Measurements from ENCODE around the gene PALD1. TPM values are rescaled to one million over a fixed set of nuclear protein-coding genes. Genes with fewer than 3 reads are reported as not detected.

Gene PALD1
- total and polyA plus RNA-seq, 9 of the 15 experiments (the other 6 are each of a cell fraction or from before 2014, with no cell fraction given): 0.03 to 0.29 (median 0.09) TPM; not detected in 2

DNA sequence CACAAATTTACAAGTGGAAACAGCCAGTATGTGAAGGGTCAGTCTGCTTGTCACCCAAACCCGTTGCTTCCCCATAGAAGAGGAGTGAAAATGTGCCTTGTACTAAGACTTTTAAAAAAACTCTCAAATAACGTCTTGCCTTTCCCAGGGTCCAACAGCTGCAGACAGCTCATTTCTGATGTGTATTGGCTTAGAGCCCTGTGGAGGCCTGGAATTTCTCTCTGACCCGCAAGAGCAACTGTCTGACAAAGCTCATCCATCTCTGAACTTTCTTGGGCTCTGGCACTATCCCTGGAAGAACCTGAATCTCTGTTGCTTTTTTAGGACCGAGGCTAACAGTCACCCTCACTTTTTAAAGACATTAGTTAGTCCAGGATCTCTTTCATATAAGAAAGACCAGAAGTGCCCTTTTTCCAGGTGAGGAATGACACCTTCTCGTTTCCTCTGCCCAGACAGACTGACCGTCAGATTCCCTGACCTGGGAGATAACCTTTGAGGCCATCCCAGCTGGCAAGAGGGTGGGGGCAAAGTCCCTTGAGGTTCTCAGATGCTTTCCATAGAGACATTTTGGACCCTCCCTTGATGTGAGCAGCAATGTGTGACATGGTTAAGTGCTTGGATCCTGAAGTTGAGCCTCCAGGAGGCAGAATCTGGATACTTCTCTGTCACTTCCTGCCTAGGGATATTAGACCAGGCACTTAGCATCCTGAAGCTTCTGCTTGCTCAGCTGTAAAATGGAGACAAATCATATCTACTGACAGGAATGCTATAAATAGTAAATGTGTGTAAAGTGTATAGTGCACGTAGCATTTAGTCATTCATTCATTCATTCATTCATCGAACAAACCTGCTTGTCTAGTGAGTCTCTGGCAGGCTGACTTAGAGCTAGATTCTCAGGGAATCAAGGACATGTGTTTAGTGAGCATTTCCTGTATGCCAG, 32.6 kb upstream of the PALD1 start:
- no peak overlapping the region for H3K4me3 ChIP-seq
- 2% methylated on average over 8 of the region's 8 CpGs for WGBS (ENCODE audit: insufficient coverage, low coverage, missing lambda C conversion rate)
- H3K9ac ChIP-seq (ENCODE audit: insufficient read depth in 1 of 2, low read depth in 2 of 2, low read length in 2 of 2): no peak overlapping the region
- no peak overlapping the region for H3K4me2 ChIP-seq (ENCODE audit: insufficient read depth, low read length)
- H3K4me1 ChIP-seq (replicated peaks in 1 of 2; ENCODE audit: control insufficient read depth in 2 of 2, insufficient read depth in 2 of 2, low read length in 2 of 2): peaks cover 0 to 12% of the 10 kb centered on the region in 2 experiments; a peak in 2 of 5 replicates
- ATAC-seq (no peak), DNase-seq (ENCODE audit: extremely low read depth in 1 of 4, low spot score in 3 of 4) (no peak), FAIRE-seq (no peak)
- no TSS peak for BruUV-seq (replicated peaks)
- intact Hi-C loops (cut with micrococcal nuclease): no loop called here
- H4K20me1 ChIP-seq (replicated peaks; ENCODE audit: control insufficient read depth, insufficient read depth, low read length): 0 out of 2 replicates have a peak, but pooled peaks cover 4% of the 10 kb centered on the region
- ChIA-PET POLR2A (interaction anchor here (0.5 to 2.7 kb wide), 6 partner anchors 10 to 126 kb away, joined by 3 to 6 read pairs (median 3); partner anchors contain the start of gene EIF4EBP2), CTCF (ENCODE audit: low intra/inter-chr PET ratio) (no interaction called here)
- in situ Hi-C loops (cut with MboI): no loop called here
- no peak overlapping the region for H2AFZ ChIP-seq (ENCODE audit: low read depth, low read length)
- no peaks in the 10 kb centered on the region for H3K9me3 ChIP-seq (replicated peaks; ENCODE audit: control insufficient read depth, insufficient read depth, low read depth, low read length)
- no peaks in the 10 kb centered on the region for H3K9me1 ChIP-seq (ENCODE audit: control insufficient read depth, insufficient read depth, low read length)
- H3K27ac ChIP-seq (ENCODE audit: extremely low read depth, low read depth, low read length): no peak overlapping the region
- TF ChIP-seq ZNF57 (CRISPR knock-in tag; IDR thresholded peaks at IDR 0.05): no peak
- no peak for TF ChIP-seq PHF8 (IDR thresholded peaks at IDR 0.05; ENCODE audit: borderline replicate concordance, low read length)
- TF ChIP-seq HNRNPL (IDR thresholded peaks at IDR 0.05; ENCODE audit: low read depth, low read length): no peak
- TF ChIP-seq ZNF24 (IDR thresholded peaks at IDR 0.05): peak; percentile 81
- H3K36me3 ChIP-seq (ENCODE audit: control insufficient read depth, insufficient read depth, low read length): no peaks in the 10 kb centered on the region
- peaks cover 51 to 71% of the 10 kb centered on the region in 2 experiments for H3K27me3 ChIP-seq (ENCODE audit: control insufficient read depth in 2 of 2, insufficient read depth in 2 of 2, low read length in 2 of 2)
- H3K79me2 ChIP-seq (ENCODE audit: control insufficient read depth, insufficient read depth, low read length): no peaks in the 10 kb centered on the region
